Measurements from ENCODE around the gene SCMH1. TPM values are rescaled to one million over a fixed set of nuclear protein-coding genes. Genes with fewer than 3 reads are reported as not detected.

Gene SCMH1
- total RNA-seq, 1 experiment from 2014 or later: 16.5 TPM

GRCh38 chr1:41232305-41232704 lies 9.8 kb downstream of the SCMH1 start:
- Histone ChIP-seq H2AK5ac (ENCODE audit: insufficient read length, low read length) (no peak overlapping the region), H2BK5ac (ENCODE audit: insufficient read length, low read length) (no peak overlapping the region), H3K9ac (ENCODE audit: extremely low read depth, insufficient read length, low read length) (no peak overlapping the region), H3K79me1 (ENCODE audit: insufficient read depth, low read depth, low read length, poor library complexity, severe bottlenecking) (peaks cover 3% of the 10 kb centered on the region), H4K91ac (ENCODE audit: insufficient read length, low read depth, low read length) (no peak overlapping the region), H2AFZ (ENCODE audit: low read length) (no peak overlapping the region), H4K5ac (ENCODE audit: insufficient read length, low read depth, low read length) (no peak overlapping the region), H2BK120ac (ENCODE audit: low read depth, low read length, poor library complexity, severe bottlenecking) (no peak overlapping the region), H2BK12ac (ENCODE audit: insufficient read length, low read depth, low read length) (no peak overlapping the region), H4K8ac (replicated peaks; ENCODE audit: insufficient read length, low read depth, low read length) (no peak overlapping the region), H3K9me3 (ENCODE audit: control insufficient read depth, low read depth, low read length) (no peaks in the 10 kb centered on the region), H2BK15ac (ENCODE audit: low read depth, low read length) (no peak overlapping the region), H3K23me2 (ENCODE audit: insufficient read length, low read depth, low read length, poor library complexity, severe bottlenecking) (no peaks in the 10 kb centered on the region), H3T11ph (ENCODE audit: low read length) (no peak overlapping the region), H4K20me1 (ENCODE audit: control insufficient read depth, insufficient read depth, insufficient read length) (no peaks in the 10 kb centered on the region), H2BK20ac (ENCODE audit: low read depth, low read length, poor library complexity, severe bottlenecking) (no peak overlapping the region), H3K27me3 (ENCODE audit: insufficient read depth, low read length) (no peaks in the 10 kb centered on the region), H3K4me2 (ENCODE audit: insufficient read depth, insufficient read length, low read length) (no peak overlapping the region), H3K27ac (ENCODE audit: insufficient read length, low read depth, low read length) (no peak overlapping the region), H3K14ac (ENCODE audit: insufficient read depth, low read length) (no peak overlapping the region), H3K79me2 (ENCODE audit: insufficient read depth, low read length) (no peaks in the 10 kb centered on the region), H3K18ac (ENCODE audit: insufficient read length, low read depth, low read length) (no peak overlapping the region), H3K4ac (ENCODE audit: low read depth, low read length) (no peak overlapping the region), H3K23ac (ENCODE audit: insufficient read length, low read depth, low read length) (no peak overlapping the region), H3K56ac (ENCODE audit: insufficient read length, low read depth, low read length) (no peak overlapping the region), H3K4me1 (ENCODE audit: insufficient read depth, low read length) (no peaks in the 10 kb centered on the region)
- TF ChIP-seq CTCF (conservative IDR thresholded peaks at IDR 0.05): no peak
- no peak for DNase-seq
- H3K36me3 Mint-ChIP-seq (ENCODE audit: insufficient read depth in 1 of 3, low read depth in 3 of 3): no peaks in the 10 kb centered on the region; a peak in 1 of 7 replicates
- peaks cover 4 to 10% of the 10 kb centered on the region in 2 experiments for H3K4me1 Mint-ChIP-seq
- H3K9me3 Mint-ChIP-seq: no peaks in the 10 kb centered on the region
- no peaks in the 10 kb centered on the region for H3K27me3 Mint-ChIP-seq (ENCODE audit: low read depth)
- no peak overlapping the region for H3K27ac Mint-ChIP-seq
- WGBS (ENCODE audit: extremely low coverage, insufficient read length, low lambda C conversion rate): no CpG with 5 or more reads among the region's 3 CpGs
- no peak overlapping the region for H3K4me3 Mint-ChIP-seq

Measured in H9 (cell line).